Epithelial cell of esophagus (primary cell): Measurements from ENCODE around the gene ADAMTS17.

Experiments
- DNase-seq: peaks from one replicate; pipeline ENCODE4 v3.0.0; 2010; ENCODE audit warnings: low read depth
- H3K4me3 ChIP-seq: 2 replicates; pipeline ENCODE4 v1.5.1; 2011; ENCODE audit warnings: mild to moderate bottlenecking, low read length, control low read depth
- CTCF ChIP-seq: IDR thresholded peaks from 2 replicates; pipeline ENCODE4 v1.5.1; 2011; ENCODE audit warnings: low read depth, mild to moderate bottlenecking, low read length, control low read depth, inconsistent platforms; ENCODE audit not compliant: insufficient read depth; ENCODE audit errors: missing control alignments

The ADAMTS17 gene

GRCh38 chr15:100150906-100151305, 190.9 kb downstream of the ADAMTS17 start:
- no peak overlapping the region for H3K4me3 ChIP-seq
- no peak for TF ChIP-seq CTCF
- no peak for DNase-seq

GRCh38 chr15:100147828-100148227, 193.9 kb downstream of the ADAMTS17 start:
- no peak for TF ChIP-seq CTCF
- no peak for DNase-seq

GRCh38 chr15:100143378-100143777, 198.4 kb downstream of the ADAMTS17 start:
- DNase-seq: no peak
- no peak overlapping the region for H3K4me3 ChIP-seq
- TF ChIP-seq CTCF: no peak

More at GRCh38 chr15:100147828-100148227, 193.9 kb downstream of the ADAMTS17 start:
- H3K4me3 ChIP-seq: no peak overlapping the region

- H3K4me3 ChIP-seq: no peak overlapping the region
- no peak for TF ChIP-seq CTCF
- no peak for DNase-seq
Measured at GRCh38 chr15:100141311-100142001, 200.3 kb downstream of the ADAMTS17 start.

GRCh38 chr15:100140527-100141308, 201.1 kb downstream of the ADAMTS17 start:
- H3K4me3 ChIP-seq: no peak overlapping the region
- DNase-seq: no peak
- no peak for TF ChIP-seq CTCF

- H3K4me3 ChIP-seq: no peak overlapping the region
- DNase-seq: no peak
- TF ChIP-seq CTCF: no peak
Measured at GRCh38 chr15:100134586-100134985, 207.2 kb downstream of the ADAMTS17 start.

GRCh38 chr15:100134089-100134583, 207.6 kb downstream of the ADAMTS17 start:
- no peak for DNase-seq
- H3K4me3 ChIP-seq: no peak overlapping the region
- TF ChIP-seq CTCF: no peak
